ENCODE measurements around the gene TRAF2.

Gene TRAF2

DNA sequence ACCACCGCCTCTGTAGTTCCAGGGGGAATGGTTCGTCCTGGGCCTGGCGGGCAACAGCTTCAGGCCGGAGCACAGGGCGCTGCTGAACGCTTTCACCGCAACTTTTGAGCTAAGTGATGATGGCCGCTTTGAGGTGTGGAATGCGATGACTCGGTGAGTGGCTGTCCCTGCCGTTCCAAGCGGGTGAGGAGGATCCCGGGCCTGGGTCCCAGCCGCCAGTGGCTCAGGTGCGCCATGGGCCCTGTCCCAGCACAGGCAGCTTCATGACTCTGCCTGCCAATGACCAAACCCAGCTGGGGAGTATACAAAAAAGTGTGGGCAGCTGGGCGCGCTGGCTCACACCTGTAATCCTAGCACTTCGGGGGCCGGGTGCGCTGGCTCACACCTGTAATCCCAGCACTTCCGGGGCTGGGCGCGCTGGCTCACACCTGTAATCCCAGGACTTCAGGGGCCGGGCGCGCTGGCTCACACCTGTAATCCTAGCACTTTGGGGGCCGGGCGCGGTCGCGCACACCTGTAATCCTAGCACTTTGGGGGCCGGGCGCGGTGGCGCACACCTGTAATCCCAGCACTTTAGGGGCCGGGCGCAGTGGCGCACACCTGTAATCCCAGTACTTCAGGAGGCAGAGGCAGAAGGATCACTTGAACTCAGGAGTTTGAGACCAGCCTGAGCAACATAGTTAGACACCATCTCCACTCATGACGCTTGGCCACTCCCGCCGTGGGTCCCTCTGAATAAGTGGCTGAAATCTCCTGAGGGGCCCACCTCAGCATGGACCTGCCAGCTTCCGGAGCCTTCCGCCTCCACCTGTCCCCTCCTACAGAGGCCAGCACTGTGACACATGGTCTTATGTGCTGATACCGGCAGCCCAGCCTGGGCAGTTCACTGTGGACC lies 66.8 kb downstream of the TRAF2 start:
- no peak for DNase-seq

DNA sequence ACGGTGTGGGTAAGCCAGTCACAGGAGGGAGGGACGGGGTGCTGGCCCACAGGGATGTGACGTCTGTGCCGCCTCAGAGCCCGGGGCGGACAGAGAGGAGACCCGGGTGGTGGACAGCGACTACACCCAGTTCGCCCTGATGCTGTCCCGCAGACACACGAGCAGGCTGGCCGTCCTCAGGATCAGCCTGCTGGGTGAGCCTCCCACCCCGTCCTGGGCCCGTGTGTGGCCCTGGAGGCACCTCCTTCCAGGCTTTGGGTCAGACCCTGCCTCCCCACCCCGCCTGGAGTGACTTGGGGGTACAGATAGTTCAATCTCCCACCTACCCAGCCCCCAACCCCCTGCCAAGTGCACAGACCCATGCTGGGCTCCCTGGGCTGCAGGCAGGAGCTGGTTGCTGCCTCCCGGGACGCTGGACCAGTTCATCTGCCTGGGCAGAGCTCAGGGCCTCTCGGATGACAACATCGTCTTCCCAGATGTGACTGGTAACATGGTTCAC lies 67.5 kb downstream of the TRAF2 start:
- no peak for DNase-seq

DNA sequence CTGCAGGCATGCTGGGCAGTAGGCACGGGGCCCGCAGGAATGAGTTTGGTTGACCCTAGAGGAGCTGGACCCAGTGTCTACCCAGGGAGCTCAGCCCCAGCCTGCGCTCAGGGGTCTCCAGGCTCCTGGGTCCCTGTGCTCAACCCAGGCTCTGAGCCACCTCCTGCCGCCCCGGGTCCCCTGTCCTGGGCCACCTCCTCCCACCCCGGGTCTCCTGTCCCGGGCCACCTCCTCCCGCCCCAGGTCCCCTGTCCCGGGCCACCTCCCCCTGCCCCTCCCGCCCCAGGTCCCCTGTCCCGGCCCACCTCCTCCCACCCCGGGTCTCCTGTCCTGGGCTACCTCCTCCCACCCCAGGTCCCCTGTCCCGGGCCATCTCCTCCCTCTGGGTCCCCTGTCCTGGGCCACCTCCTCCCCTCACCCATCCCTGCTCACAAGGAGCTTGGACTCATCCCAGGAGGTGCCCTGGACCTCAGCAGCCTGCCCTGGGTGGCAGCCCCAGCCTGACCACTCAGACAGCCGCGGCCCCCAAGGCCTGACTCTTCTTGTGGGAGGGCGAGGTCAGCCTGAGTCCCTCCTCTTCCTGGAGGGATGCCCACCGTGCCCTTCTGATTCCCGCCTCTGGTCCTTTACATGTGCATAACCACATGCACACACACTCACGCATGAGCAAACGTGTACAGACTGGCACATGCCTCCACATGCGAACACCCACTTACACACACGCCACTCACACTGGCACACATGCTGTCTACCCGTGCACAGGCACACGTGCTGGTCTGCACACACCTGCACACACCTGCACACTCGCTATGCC lies 68.2 kb downstream of the TRAF2 start:
- no peak for DNase-seq

DNA sequence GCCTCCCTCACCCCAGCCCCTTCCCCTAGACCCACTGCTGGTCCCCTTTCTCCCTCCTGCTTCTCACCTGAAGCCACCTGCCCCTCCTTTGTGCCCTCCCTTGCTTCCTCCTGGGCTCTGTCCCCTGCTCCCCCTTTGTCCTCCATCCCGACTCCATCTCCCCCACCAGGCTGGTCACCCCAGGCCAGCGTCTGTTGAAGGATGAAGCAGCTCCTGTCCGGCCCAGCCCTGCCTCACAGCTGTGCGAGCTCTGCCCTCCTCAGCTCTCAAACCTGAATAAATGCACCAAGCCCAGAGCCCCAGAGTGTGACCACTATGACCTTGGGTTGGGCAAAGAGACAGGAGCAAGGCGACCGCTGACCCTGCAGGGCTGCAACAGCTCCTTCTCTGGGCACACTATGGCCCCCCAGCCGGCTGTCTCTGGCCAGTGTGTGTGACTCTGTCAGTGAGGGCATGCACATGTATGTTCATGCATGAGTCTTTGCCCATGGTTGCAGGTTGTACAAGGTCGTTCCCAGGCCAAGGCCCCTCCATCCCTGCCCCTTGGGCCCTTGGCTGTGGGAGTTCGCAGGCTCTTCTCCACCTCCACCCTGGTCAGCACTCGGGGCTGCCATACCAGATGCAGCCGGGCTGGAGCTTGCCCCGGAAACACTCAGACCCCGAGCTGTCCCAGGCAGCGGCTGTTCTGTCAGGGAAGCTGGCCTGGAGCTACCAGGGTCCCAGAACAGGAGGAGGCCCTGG lies 69.1 kb downstream of the TRAF2 start:
- DNase-seq = no peak

DNA sequence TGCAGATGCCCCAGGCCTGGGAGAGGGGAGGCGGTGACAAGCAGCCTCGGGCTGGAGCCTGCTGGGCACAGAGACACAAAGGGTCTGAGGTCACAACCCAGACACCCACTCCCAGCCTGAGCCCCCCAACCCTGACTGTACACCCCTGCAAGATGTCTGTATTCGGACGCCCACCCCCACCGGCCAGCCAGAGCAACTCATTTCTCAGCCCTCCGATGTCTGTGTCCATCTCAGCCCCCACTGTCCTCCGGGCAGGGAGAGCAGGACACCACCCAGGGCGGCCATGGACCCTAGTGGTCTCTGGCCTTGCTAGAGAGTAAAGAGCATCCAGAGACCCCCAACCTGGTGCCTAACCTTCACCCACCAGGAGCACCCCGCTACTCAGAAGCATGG lies 69.6 kb downstream of the TRAF2 start:
- no peak for DNase-seq

DNA sequence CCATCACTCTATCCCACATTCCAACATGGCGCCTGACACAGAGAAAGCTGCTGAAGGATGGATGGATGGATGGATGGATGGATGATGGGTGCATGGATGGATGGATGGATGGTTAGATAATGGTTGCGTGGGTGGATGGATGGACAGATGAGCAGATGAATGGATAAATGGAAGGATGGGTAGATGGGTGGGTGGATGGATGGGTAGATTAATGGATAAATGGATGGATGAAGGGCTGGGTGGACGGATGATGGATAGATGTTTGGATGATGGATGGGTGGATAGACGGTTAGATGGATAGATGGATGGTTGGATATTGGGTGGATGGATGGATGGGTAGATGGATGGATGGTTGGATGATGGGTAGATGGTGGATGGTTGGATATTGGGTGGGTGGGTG lies 70.3 kb downstream of the TRAF2 start:
- DNase-seq = no peak

DNA sequence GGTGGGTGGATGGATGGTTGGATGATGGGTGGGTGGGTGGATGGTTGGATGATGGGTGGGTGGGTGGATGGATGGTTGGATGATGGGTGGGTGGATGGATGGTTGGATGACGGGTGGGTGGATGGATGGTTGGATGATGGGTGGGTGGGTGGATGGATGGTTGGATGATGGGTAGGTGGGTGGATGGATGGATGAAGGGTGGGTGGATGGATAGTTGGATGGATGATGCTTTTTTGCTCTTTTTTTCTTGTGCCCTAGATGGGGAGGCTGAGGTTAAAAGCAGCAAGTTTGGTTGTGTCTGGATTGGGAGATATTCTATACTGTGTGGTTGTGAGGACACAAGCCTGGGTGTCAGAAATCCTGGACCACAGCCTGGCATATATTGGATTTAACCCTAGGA lies 71.1 kb downstream of the TRAF2 start:
- DNase-seq = no peak

DNA sequence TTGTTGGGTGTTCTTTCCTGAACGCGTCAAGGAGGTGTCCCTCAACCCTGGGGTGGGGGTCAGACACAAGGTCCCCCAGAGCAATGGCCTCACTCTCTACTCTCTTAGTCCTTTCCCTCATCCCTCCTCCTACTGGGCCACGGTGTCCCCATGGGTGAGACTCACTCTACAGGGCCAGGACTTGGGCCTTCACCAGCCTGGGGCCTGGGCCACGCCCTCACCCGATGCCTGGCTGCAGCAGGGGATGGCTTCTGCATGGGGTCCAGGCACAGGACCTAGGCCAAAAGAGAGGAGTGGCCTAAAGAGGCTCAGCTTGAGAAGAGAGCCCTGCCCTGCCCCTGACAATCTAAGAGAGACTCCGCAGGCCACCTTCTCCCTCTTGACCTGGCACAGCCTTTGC lies 71.6 kb downstream of the TRAF2 start:
- DNase-seq = no peak

DNA sequence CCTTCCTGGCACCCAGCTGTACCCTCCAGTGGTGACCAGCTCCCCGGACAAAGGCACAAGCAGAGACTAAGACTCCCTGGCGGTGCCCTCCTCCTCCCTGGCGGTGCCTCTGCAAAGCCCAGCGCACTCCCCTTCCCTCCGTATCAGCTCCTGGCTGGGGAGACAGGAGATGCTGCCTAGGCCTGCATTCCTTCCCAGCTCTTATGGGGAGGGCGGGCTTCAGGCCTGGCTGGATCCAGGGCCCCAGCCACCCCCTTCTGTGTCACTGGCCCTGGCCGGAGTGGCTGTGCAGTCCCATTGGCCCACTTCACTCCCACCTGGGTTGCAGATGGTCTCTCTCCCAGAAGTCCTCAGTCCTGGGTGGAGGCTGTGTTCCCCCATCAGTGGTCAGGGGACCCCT lies 72.2 kb downstream of the TRAF2 start:
- DNase-seq = no peak

DNA sequence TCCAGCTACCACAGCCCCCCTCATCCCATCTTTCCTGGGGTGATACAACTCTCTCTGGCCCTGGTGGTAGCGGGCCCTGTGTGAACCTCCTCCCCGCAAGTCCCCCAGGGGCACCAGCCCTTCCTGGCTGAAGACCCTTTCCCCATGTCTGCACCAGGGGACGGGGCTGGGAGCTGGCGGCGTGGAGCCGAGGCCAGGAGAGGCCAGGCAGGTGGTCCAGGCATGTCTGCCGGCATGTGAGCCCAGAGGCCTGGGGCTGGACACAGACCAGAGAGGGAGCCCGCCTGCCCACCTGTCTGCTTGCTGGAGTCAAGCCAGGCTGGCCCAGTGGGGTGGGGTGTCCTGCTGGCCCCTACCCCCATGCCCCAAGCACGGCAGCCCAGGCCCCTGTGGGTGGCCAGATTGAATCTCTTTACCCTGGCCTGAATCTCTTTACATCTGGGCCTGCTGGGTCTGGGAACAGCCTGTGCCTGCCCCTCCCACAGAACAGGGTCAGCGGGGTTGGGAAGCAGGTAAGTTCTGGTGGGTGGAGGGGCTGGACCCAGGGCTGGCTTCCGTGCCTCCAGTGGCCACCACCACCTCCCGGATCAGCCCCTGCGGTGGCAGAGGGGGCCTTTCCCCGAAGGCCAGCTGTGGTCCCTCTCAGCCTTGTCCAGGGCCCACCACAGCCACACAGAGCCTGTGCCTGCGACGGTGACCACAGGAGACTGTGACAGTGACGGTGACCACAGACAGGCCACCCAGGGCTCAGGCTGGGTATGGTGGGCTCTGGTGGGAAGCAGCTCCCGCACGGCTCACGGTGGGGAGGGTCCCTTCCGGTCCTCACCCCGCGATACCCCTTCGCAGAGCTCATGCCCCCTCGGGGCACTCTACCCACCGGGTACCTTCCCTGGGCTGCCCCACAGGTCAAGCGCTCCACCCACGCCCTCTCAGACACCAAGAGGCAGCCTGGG lies 72.9 kb downstream of the TRAF2 start:
- no peak for DNase-seq

DNA sequence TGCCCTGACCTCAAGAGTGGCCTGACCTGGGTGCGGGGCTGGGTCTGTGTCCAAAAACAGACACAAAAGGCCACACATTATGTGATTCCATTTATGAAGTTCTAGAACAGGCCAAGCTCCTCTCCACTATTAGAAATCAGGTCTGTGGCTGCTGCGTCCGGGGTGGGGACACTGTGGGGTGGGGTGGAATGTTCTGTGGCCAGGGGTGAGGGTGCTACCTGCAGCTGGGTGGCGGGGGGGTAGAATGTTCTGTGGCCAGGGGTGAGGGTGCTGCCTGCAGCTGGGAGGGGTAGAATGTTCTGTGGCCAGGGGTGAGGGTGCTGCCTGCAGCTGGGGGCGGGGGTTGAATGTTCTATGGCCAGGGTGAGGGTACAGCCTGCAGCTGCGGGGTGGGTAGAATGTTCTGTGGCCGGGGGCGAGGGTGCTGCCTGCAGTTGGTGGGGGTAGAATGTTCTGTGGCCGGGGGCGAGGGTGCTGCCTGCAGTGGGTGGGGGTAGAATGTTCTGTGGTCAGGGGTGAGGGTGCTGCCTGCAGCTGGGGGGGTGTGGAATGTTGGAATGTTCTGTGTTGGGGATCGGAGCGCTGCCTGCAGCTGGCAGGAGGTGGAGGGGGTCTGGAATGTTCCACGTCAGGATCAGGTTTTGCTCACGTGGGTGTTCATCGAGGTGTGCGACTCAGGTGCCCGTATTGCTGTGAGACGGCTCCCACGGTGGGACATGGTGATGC lies 74.1 kb downstream of the TRAF2 start:
- no peak for DNase-seq

DNA sequence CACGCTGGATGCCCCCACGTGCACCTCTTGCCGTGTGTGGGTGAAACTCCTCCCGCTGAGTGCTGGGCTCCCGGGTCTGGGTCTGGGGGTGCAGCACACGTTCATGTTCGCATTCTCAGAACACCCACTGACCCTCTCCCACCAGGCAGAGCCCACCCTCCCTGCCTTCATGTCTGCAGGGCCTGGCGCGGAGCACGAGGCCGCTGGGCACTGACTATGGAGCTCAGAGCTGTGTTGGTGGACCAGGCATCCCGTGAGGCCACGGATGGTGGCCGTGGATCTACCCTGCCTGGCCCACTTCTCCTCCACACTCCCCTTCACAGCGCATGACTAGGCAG lies 74.6 kb downstream of the TRAF2 start:
- no peak for DNase-seq

DNA sequence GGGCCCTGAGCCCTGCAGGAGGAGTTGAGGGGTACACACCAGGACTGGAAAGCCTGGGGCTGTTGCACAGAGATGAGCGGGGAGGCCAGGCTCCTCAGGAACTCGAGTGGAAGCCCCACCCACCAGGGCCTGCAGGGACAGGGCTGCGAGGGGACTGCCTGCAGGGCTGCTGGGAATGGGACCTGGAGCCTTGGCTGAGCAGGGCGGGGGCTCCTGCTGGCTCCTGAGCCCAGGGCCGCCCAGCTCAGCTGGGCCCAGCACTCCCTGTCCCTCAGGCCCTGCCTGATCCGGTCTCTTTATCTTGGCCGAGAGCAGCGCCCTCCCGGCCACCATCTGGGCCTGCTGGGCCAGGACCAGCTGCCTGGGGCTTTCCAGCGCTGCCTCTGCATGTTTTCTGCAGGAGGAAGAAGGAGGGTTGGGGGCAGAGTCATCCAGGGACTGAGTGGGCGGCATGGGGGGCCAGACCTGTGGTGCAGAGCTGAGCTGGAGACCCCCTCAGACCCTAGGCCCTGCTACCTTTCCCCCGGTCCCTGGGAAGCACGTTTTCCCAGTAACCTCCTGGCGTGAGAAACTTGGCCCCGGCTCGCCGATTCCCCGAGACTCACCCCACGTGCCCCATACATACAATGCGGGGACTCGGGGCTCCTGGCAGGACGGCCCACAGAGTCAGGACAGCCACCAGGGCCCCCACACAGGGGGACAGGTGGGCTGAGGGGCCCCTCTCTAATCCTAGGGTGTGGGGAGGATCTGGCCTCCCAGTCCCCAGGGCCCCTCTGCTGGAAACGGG lies 75.2 kb downstream of the TRAF2 start:
- DNase-seq = no peak

DNA sequence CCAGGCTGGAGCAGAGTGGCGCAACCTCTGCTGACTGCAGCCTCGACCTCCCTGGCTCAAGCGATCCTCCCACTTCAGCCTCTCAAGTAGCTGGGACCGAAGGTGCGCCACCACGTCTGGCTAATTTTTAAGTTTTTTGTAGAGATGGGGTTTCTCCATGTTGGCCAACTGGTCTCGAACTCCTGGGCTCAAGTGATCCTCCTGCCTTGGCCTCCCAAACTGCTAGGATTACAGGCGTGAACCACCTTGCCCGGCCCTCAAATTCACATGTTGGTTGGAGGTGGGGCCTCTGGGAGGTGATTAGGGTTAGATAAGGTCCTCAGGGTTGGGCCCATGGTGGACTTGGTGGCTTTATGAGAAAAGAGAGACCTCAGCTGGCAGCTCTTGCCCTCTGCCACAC lies 75.8 kb downstream of the TRAF2 start:
- no peak for DNase-seq

DNA sequence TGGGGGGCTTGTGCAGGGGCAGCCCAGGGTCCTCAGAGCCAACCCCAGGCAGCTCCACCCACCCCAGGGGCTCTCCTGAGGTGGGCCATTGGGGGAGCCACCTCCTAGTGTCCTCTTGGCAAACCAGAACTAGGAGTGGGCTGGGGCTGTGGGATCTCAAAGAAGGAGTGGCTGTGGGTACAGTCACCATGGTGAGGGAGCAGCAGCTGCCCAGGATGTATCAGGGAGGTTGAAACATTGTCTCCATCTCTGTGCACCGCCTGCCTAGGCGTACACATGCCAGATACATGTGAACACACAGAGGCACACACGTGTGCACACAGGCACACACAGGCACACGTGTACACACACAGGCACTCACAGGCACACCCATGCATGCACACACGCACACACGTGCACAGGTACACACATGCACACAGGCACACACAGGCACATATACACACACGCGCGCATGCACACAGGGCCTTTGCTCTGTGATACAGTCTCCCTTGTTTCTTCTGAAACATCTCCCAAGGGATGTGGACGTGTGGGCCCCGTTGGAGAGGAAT lies 76.5 kb downstream of the TRAF2 start:
- no peak for DNase-seq

DNA sequence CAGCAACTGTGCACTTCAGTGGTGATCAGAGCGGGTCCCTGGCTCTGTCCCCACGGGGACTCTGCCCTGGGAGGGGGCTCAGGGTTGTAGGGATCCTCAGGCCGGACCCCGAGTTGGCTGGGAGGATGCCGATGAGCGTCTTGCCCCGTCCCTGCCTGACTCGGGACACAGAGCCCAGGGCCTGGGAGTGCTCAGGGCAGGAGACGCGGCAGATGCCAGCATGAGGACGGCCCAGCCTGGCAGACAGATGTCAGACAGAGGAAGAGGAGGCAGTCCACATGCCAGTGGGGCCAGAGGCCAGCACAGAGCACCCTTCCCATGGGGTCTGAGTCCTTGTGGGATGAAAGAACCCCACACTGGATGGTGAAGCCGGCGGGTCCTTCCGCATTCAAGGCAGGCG lies 77.0 kb downstream of the TRAF2 start:
- no peak for DNase-seq

DNA sequence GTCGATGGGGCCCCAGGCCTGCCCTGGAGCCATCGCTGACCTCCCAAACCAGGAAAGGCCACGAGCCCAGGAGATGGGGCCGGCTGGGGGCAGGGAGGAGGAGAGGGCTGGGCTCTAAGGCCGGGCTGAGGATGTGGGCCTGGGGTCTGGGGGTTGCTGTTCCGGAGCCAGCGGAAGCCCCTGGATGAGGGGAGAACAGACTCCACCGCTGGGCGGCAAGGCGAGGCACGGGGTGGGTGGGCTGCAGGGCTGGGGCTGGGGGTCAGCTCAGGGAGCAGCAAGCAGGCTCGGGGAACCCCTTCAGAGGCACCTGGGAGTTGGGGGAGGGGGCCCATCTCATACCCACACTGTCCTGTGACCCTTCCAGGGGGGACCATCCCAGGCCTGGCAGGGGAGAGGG lies 77.4 kb downstream of the TRAF2 start:
- DNase-seq = no peak

DNA sequence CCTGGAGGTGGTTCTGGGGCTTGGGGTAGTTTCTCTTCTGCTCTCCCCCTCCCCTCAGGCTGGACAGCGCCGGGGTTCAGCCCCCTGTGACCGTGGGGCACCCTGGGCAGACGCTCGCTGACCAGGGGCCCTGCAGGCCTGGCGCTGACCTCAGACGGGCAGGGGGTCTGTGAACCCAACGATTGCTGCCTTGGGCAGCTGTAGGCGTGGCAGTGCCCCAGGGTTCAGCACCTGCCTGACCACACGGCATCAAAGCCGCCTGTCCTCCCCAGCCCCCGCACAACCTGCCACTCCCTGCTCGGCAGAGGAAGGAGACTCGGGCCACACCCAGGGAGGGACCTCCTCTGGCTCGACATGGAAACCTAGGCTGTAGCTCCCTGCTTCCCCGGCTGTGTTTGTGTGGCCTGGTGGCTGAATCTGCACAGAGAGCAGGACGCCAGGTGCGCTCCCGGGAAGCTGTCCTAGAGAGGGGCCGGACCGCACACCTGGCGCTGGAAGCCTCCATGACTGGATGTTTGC lies 77.9 kb downstream of the TRAF2 start:
- DNase-seq = no peak

DNA sequence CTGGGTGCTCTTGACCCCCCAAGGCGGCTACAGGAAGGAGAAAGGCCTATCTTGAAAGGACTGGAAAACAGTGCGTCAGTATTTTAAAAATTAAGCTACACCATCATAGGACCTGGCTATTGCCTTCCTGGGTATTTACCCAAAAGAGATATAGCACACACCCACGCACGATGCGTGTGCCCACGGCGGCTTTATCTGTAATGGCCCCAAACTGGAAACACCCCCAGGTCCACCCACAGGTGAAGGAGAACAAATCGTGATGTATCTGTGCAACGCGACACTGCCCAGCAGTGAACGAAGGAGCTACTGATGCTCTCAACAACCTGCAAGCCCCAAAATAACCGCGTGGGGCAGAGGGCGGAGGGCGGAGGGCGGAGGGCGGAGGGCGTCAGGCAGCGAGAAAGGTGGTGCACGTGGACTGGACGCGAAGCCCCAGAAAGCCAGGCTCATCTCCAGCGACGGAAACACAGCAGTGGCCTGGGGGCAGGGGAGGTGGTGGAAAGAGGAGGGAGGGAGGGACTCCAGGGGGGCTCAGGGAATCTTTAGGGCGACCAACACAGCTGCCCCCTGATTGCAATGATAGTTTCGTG lies 78.6 kb downstream of the TRAF2 start:
- DNase-seq = no peak
